Spleen (tissue), 11 donors: Measurements from ENCODE around the gene ABI1. TPM values are rescaled to one million over a fixed set of nuclear protein-coding genes. Genes with fewer than 3 reads are reported as not detected.
A peak's percentile ranks its signal among the peaks of the same experiment; 100 is the strongest.
"Not testable (repeated sequence)": the region's sequence is repeated elsewhere in the genome, so short reads cannot be mapped to it uniquely, and the experiment has no call there.

Experiments
- DNase-seq: peaks from one replicate; pipeline ENCODE4 v3.0.0-alpha.2; 2020
- H3K27ac ChIP-seq, 8 donors: fragments of 200-600 bp; sonication (generic) in 7 of 8; 1 replicate in 4 of 8; 2 replicates in 4 of 8; pipeline versions ENCODE4 v1.5.0 to v1.8.0; 2016 to 2021; ENCODE audit warnings: inconsistent platforms in 4 of 8, mild to moderate bottlenecking in 4 of 8, moderate library complexity in 1 of 8
- H3K27me3 ChIP-seq, 7 donors: fragments of 200-600 bp; sonication (generic) in 6 of 7; replicated peaks in 1 of 7; 1 replicate in 4 of 7; 2 replicates in 3 of 7; pipeline versions ENCODE4 v1.5.0 to v1.8.0; 2016 to 2021; ENCODE audit warnings: inconsistent platforms in 3 of 7, mild to moderate bottlenecking in 1 of 7
- H3K36me3 ChIP-seq, 6 donors: fragments of 200-600 bp; sonication (generic) in 5 of 6; 1 replicate in 4 of 6; 2 replicates in 2 of 6; pipeline versions ENCODE4 v1.5.0 to v1.8.0; 2016 to 2021; ENCODE audit warnings: inconsistent platforms in 2 of 6
- H3K4me1 ChIP-seq, 6 donors: fragments of 200-600 bp; sonication (generic) in 5 of 6; 1 replicate in 3 of 6; 2 replicates in 3 of 6; pipeline versions ENCODE4 v1.5.0 to v1.8.0; 2016 to 2021; ENCODE audit warnings: inconsistent platforms in 3 of 6
- H3K4me3 ChIP-seq, 8 donors: fragments of 200-600 bp; sonication (generic) in 7 of 8; 1 replicate in 4 of 8; 2 replicates in 4 of 8; pipeline versions ENCODE4 v1.5.0 to v1.8.0; 2016 to 2021; ENCODE audit warnings: inconsistent platforms in 4 of 8, mild to moderate bottlenecking in 4 of 8, moderate library complexity in 2 of 8
- H3K9me3 ChIP-seq, 8 donors: fragments of 200-600 bp; sonication (generic) in 7 of 8; 1 replicate in 4 of 8; 2 replicates in 4 of 8; pipeline versions ENCODE4 v1.5.0 to v1.8.0; 2016 to 2021; ENCODE audit warnings: inconsistent platforms in 4 of 8
- POLR2A ChIP-seq, 3 donors: fragments of 450-650 bp; IDR thresholded peaks; one replicate each; pipeline ENCODE4 v1.5.1; 2017; ENCODE audit warnings: antibody characterized with exemption in 3 of 3, mild to moderate bottlenecking in 1 of 3
- POLR2AphosphoS5 ChIP-seq, 3 donors: sonication (generic); formaldehyde crosslinking; IDR thresholded peaks; one replicate each; pipeline ENCODE4 v1.5.1; 2017; ENCODE audit warnings: antibody characterized with exemption in 3 of 3
- WGBS, 5 donors: extraction: QIAGEN DNeasy Blood & Tissue Kit in 3 of 5; methylation state at CpG; one replicate each; pipeline versions ENCODE4 v1.1.5 to v1.1.7; 2013 to 2018; 5-methylcytosine and 5-hydroxymethylcytosine counted together
- intact Hi-C: fragments of 100-400 bp; cut with DNase I; formaldehyde crosslinking; loops from one replicate; pipeline ENCODE4 v1.15.0; 2023; ENCODE audit warnings: low total_unique reads
- polyA plus RNA-seq, 3 donors: library from polyadenylated mRNA; stranded (reverse); fragments of 200-250 nt; gene quantifications; one replicate each; pipeline ENCODE4 v1.2.1, GENCODE V29; 2013
- total RNA-seq, 7 donors: library from RNA; depleted of rRNA in 3 of 7; stranded (reverse); fragments of >200 nt in 3 of 7; fragmentation: NEBNext Ultra II Directional in 4 of 7; extraction: Animal tissue kit (Norgen Biotek cat#: 25700) in 4 of 7; gene quantifications; one replicate each; pipeline versions ENCODE4 v1.1.0 to v1.2.1, GENCODE V29; 2016 to 2021
- TF ChIP-seq, protein P1 (sequence below), 11 experiments: fragments of 200-600 bp in 7 of 11; fragments of 450-650 bp in 4 of 11; sonication (generic) in 4 of 11; IDR thresholded peaks in 8 of 11; conservative IDR thresholded peaks in 3 of 11; 1 replicate in 7 of 11; 2 replicates in 4 of 11; pipeline versions ENCODE4 v1.4.0 to v1.8.0; 2016 to 2021; ENCODE audit warnings: antibody characterized with exemption in 11 of 11, inconsistent platforms in 4 of 11, mild to moderate bottlenecking in 1 of 11
- donor health status: healthy with polysubstance abuse.
- donor health status: DM: no; HTN: no; CAD: no; lungs with moderate emphysema.
- donor health status: DM: no; HTN: no; CAD: no.
- donor health status: Bipolar disorder and iron deficiency.
- donor health status: healthy.
- donor health status: DM: no; HTN: no; CAD: no.
- donor health status: DM: yes; HTN: yes; CAD: no.

The ABI1 gene
- total and polyA plus RNA-seq, 10 donors: 33.4 to 74.0 (median 55.9) TPM

DNA sequence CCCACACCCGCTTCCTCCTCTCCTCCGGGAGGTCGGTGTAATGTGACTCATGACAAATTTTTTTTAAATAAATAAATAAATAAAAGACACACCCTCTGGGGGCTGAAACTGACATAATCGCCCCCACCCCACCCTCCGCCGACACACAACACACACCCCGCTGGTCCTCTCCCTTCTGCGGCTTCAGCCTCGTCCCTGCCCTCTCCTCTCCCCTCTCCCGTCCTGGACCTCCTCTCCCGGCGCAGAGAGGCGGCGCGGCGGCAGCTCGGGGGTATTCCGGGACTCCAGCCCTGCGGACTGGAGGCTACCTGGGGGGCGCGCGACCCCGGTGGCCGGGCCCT is 686 bp downstream of the ABI1 start:
- Histone ChIP-seq H3K36me3 (no peaks in the 10 kb centered on the region), H3K27ac (peak overlapping the region; percentile 98 to 100 (median 99)), H3K9me3 (no peaks in the 10 kb centered on the region), H3K4me3 (peak overlapping the region; percentile 67 to 97 (median 92)), H3K27me3 (no peaks in the 10 kb centered on the region), H3K4me1 (peaks cover 34 to 62% (median 49%) of the 10 kb centered on the region in 6 donors)
- WGBS, 5 donors: 0 to 2% (median 1%) methylated on average over 19 to 24 of the region's 24 CpGs
- no peak for TF ChIP-seq POLR2AphosphoS5 (IDR thresholded peaks at IDR 0.05)
- no peak for TF ChIP-seq POLR2A (IDR thresholded peaks at IDR 0.05)
- TF ChIP-seq, protein P1, sequence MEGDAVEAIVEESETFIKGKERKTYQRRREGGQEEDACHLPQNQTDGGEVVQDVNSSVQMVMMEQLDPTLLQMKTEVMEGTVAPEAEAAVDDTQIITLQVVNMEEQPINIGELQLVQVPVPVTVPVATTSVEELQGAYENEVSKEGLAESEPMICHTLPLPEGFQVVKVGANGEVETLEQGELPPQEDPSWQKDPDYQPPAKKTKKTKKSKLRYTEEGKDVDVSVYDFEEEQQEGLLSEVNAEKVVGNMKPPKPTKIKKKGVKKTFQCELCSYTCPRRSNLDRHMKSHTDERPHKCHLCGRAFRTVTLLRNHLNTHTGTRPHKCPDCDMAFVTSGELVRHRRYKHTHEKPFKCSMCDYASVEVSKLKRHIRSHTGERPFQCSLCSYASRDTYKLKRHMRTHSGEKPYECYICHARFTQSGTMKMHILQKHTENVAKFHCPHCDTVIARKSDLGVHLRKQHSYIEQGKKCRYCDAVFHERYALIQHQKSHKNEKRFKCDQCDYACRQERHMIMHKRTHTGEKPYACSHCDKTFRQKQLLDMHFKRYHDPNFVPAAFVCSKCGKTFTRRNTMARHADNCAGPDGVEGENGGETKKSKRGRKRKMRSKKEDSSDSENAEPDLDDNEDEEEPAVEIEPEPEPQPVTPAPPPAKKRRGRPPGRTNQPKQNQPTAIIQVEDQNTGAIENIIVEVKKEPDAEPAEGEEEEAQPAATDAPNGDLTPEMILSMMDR (IDR thresholded peaks at IDR 0.05 in 8 of 11, conservative IDR thresholded peaks at IDR 0.05 in 3 of 11): no peak
- DNase-seq: no peak
- intact Hi-C loops: no loop called here

DNA sequence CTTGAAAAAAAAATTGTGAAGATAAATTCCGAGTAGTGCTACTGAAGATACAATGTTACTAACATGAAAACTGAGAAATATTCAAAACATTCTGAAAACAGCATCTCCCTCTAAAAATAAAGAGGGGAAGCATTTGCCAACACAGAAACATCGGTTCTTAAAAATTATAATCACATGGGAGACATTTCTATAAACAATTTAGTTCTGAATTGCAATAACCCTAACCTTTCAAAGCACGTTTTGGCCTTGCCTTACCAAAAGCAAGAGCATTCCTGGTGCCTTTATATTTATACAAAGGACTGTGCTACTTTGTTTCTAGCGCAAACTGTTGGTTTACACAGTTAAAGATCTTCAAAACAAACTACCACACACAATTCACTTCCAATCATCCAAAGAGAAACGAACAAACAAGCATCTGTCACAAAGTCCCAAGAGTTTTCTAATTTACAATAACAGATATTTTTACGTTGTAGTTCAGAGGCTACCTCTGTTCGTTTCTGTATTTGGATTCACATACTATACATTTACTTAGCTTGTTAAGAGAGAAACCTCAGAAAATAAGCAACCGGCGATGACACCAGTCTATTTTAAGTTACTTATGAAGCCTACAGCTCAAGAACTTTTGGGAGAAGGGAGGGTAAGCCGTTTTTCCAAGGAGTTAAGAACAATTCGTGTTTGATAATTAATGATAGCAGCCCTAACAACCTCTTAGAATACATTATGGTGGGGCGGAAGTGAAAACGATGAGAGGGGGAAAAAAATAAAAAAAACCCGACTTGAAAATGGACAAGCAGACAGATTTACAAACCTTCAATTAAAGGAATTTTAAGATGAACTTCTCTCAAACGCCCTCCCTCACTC is 1.3 kb downstream of the ABI1 start:
- DNase-seq: no peak
- Histone ChIP-seq H3K9me3 (no peaks in the 10 kb centered on the region), H3K27me3 (no peaks in the 10 kb centered on the region), H3K27ac (peak overlapping the region; percentile 98 to 100 (median 99)), H3K36me3 (no peaks in the 10 kb centered on the region), H3K4me1 (peaks cover 40 to 68% (median 55%) of the 10 kb centered on the region in 6 donors), H3K4me3 (peak overlapping the region; percentile 67 to 97 (median 92))
- intact Hi-C loops: no loop called here
- WGBS, 5 donors: 1 to 2% (median 1%) methylated on average over 15 of the region's 15 CpGs
- TF ChIP-seq POLR2A (IDR thresholded peaks at IDR 0.05) (no peak), POLR2AphosphoS5 (IDR thresholded peaks at IDR 0.05) (no peak)
- TF ChIP-seq, protein P1 (IDR thresholded peaks at IDR 0.05 in 8 of 11, conservative IDR thresholded peaks at IDR 0.05 in 3 of 11): no peak

DNA sequence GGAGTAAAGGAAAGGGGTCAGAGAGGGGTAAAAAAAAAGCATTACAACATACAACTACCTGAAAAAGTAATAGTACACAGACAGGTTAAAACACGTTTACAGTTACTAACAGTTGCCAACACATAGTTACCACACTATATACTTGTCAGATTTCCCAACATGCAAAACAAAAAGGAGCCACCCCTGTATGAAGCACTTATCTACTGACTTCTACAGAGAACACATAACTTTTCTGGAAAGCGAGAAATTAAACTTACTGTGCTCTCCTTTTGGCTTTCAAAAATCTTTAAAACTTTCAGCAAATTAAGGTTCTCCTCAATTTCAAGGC is 2.1 kb downstream of the ABI1 start:
- peaks cover 44 to 71% (median 63%) of the 10 kb centered on the region in 6 donors for H3K4me1 ChIP-seq
- TF ChIP-seq POLR2AphosphoS5 (IDR thresholded peaks at IDR 0.05) (no peak), POLR2A (IDR thresholded peaks at IDR 0.05) (no peak)
- TF ChIP-seq, protein P1 (IDR thresholded peaks at IDR 0.05 in 8 of 11, conservative IDR thresholded peaks at IDR 0.05 in 3 of 11): no peak
- DNase-seq: no peak
- peak overlapping the region in 7 of 8 donors; percentile 16 to 100 (median 99) for H3K27ac ChIP-seq
- no peaks in the 10 kb centered on the region for H3K36me3 ChIP-seq
- intact Hi-C loops: no loop called here
- H3K27me3 ChIP-seq: no peaks in the 10 kb centered on the region
- 31 to 36% (median 33%) methylated on average over 2 of the region's 2 CpGs for WGBS, 5 donors
- peak overlapping the region in 6 of 8 donors; percentile 14 to 94 (median 88) for H3K4me3 ChIP-seq
- H3K9me3 ChIP-seq: no peaks in the 10 kb centered on the region

DNA sequence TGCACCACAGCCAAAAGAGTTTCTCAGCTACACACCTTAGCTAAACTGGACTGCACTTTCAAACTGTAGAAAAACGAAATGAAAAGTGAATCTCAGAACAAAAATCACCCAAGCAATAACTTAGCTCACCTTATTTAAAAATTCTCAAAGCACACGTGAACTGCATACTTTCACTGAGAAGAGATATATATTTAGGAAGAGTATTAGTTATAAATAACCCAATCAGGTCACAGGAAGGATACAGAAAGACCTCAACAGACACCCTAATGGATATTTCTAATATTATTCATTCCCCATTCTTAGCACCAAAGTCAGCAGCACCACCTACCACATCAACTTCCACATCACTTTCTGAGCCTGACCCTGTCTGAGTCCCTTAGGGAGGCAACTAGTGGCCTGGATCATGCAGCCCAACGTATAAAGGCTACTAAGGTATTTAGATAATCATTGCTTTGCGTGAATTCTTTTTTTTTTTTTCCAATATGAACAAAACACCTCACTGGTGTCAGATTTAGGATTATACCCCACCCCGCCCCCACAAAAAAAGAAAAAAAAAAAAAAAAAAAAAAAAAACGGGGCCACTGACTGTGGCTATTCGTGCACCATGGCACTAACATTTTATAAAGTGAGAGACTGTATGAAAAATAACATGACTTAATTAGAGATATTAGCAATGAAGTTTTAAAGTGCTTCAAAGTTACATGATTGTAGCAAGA is 2.6 kb downstream of the ABI1 start:
- peak overlapping the region; percentile 0 to 100 (median 99) for H3K27ac ChIP-seq
- H3K4me1 ChIP-seq: peaks cover 44 to 76% (median 65%) of the 10 kb centered on the region in 6 donors
- H3K9me3 ChIP-seq: no peaks in the 10 kb centered on the region
- H3K4me3 ChIP-seq: peak overlapping the region in 5 of 8 donors; percentile 14 to 94 (median 85)
- no peak for DNase-seq
- H3K27me3 ChIP-seq: no peaks in the 10 kb centered on the region
- H3K36me3 ChIP-seq: no peaks in the 10 kb centered on the region
- WGBS, 5 donors: 30 to 41% (median 36%) methylated on average over 7 of the region's 7 CpGs
- intact Hi-C loops: no loop called here
- TF ChIP-seq, protein P1 (IDR thresholded peaks at IDR 0.05 in 8 of 11, conservative IDR thresholded peaks at IDR 0.05 in 3 of 11): no peak
- no peak for TF ChIP-seq POLR2AphosphoS5 (IDR thresholded peaks at IDR 0.05)
- no peak for TF ChIP-seq POLR2A (IDR thresholded peaks at IDR 0.05)

DNA sequence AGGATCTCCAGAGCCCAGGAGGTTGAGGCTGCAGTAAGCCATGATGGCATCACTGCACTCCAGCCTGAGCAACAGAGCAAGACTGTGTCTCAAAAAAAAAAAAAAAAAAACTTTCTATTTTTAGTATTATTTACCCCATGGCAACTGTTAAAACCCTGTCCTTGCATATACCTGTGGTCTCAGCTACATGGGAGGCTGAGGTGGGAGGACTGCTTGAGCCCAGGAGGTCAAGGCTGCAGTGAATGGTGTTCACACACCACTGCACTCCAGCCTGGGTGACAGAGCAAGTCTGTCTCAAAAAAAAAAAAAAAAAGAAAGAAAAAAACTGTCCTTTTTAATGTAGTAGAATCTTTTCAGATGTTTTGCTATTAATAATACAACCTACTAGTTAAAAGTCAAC is 3.2 kb downstream of the ABI1 start:
- H3K4me1 ChIP-seq: peaks cover 44 to 81% (median 65%) of the 10 kb centered on the region in 6 donors
- H3K27me3 ChIP-seq, DNase-seq, H3K36me3 ChIP-seq, intact Hi-C loops, H3K9me3 ChIP-seq: not testable (repeated sequence)
- peak overlapping the region in 7 of 8 donors; percentile 0 to 100 (median 99) for H3K27ac ChIP-seq
- peak overlapping the region in 2 of 8 donors; percentile 83 to 94 for H3K4me3 ChIP-seq
